Astrocyte (in vitro differentiated cells and primary cell): ENCODE results near the gene ODR4. TPM values are rescaled to one million over a fixed set of nuclear protein-coding genes. Genes with fewer than 3 reads are reported as not detected.

Source experiments
- DNase-seq: peaks from one replicate; pipeline ENCODE4 v3.0.0-alpha.2; 2010; ENCODE audit warnings: low read depth
- FAIRE-seq: peaks from 2 replicates; lab custom pipeline; 2011; peaks lifted over from hg19 to GRCh38; lab: Jason Lieb, UNC
- H2AFZ ChIP-seq: 2 replicates; pipeline ENCODE4 v1.6.0; 2012; ENCODE audit warnings: low read depth, low read length, inconsistent platforms
- H3K27ac ChIP-seq: 2 replicates; pipeline ENCODE4 v1.5.1; 2011; ENCODE audit warnings: low read depth, low read length, inconsistent platforms
- H3K27me3 ChIP-seq: 2 replicates; pipeline ENCODE4 v1.6.0; 2011; ENCODE audit warnings: low read length, inconsistent platforms; ENCODE audit not compliant: insufficient read depth
- H3K36me3 ChIP-seq: 2 replicates; pipeline ENCODE4 v1.5.1; 2011; ENCODE audit warnings: low read length, inconsistent platforms; ENCODE audit not compliant: insufficient read depth
- H3K4me1 ChIP-seq: 2 replicates; pipeline ENCODE4 v1.5.1; 2011; ENCODE audit warnings: low read length, inconsistent platforms; ENCODE audit not compliant: insufficient read depth
- H3K4me2 ChIP-seq: 2 replicates; pipeline ENCODE4 v1.6.0; 2012; ENCODE audit warnings: low read length, inconsistent platforms
- H3K4me3 ChIP-seq: 2 replicates; pipeline ENCODE4 v1.5.1; 2011; ENCODE audit warnings: low read depth, mild to moderate bottlenecking, low read length, inconsistent platforms; ENCODE audit not compliant: insufficient read depth
- H3K79me2 ChIP-seq: 2 replicates; pipeline ENCODE4 v1.6.0; 2012; ENCODE audit warnings: mild to moderate bottlenecking, low read length, inconsistent platforms; ENCODE audit not compliant: insufficient read depth
- H3K9ac ChIP-seq: 2 replicates; pipeline ENCODE4 v1.6.0; 2012; ENCODE audit warnings: mild to moderate bottlenecking, low read length, inconsistent platforms
- H3K9me3 ChIP-seq: 2 replicates; pipeline ENCODE4 v1.5.1; 2012; ENCODE audit warnings: low read depth, mild to moderate bottlenecking, low read length, inconsistent platforms; ENCODE audit not compliant: insufficient read depth
- H4K20me1 ChIP-seq: 2 replicates; pipeline ENCODE4 v1.6.0; 2012; ENCODE audit warnings: low read length, inconsistent platforms; ENCODE audit not compliant: insufficient read depth
- H3K27ac Mint-ChIP-seq: one replicate; pipeline ENCODE4 v1.8.0; 2021; ENCODE audit warnings: mild to moderate bottlenecking, mixed read lengths; ENCODE audit not compliant: unreplicated experiment
- H3K27me3 Mint-ChIP-seq: one replicate; pipeline ENCODE4 v1.8.0; 2021; ENCODE audit warnings: low read depth, mixed read lengths; ENCODE audit not compliant: unreplicated experiment
- H3K36me3 Mint-ChIP-seq: one replicate; pipeline ENCODE4 v1.8.0; 2021; ENCODE audit warnings: low read depth, mixed read lengths; ENCODE audit not compliant: unreplicated experiment
- H3K4me1 Mint-ChIP-seq: one replicate; pipeline ENCODE4 v1.8.0; 2021; ENCODE audit warnings: low read depth, mixed read lengths; ENCODE audit not compliant: unreplicated experiment
- H3K4me3 Mint-ChIP-seq: one replicate; pipeline ENCODE4 v1.8.0; 2021; ENCODE audit warnings: mild to moderate bottlenecking, moderate library complexity, mixed read lengths; ENCODE audit not compliant: unreplicated experiment
- H3K9me3 Mint-ChIP-seq: one replicate; pipeline ENCODE4 v1.8.0; 2021; ENCODE audit warnings: mild to moderate bottlenecking, mixed read lengths; ENCODE audit not compliant: unreplicated experiment
- CTCF ChIP-seq: IDR thresholded peaks from 2 replicates; pipeline ENCODE4 v1.5.1; 2011; ENCODE audit warnings: low read depth, mild to moderate bottlenecking, inconsistent platforms, low read length, moderate library complexity; ENCODE audit not compliant: insufficient read depth
- EZH2 ChIP-seq: IDR thresholded peaks from 2 replicates; pipeline ENCODE4 v1.6.1; 2012; ENCODE audit warnings: mild to moderate bottlenecking, low read length, inconsistent platforms; ENCODE audit not compliant: insufficient read depth
- total RNA-seq: library from RNA; stranded (reverse); gene quantifications from 2 replicates; pipeline ENCODE4 v1.2.1, GENCODE V29; 2021

Gene ODR4
- total RNA-seq, 1 donor from 2014 or later = 22.1 TPM

DNA sequence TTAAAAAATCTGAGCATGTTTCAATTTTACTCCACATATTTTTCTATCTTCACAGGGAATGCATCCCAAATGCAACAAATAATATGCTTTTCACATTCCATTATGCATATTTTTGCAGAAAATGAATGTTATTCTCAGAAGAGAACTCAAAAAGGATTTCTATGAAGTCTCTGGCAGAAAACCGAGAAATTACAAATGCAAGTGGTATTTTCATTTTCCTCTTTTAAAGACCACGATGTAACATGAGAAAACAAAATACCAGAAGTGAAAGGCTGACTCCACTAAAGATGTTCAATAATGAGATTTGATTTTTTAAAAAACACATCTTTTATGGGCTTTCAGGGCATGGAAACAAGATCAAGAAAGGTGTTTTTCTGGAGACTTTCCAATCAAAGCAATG, 90.3 kb downstream of the ODR4 start:
- Mint-ChIP-seq H3K36me3 (no peaks in the 10 kb centered on the region), H3K27me3 (no peaks in the 10 kb centered on the region), H3K9me3 (no peaks in the 10 kb centered on the region), H3K4me3 (no peak overlapping the region), H3K4me1 (no peaks in the 10 kb centered on the region), H3K27ac (no peak overlapping the region)
- no peak for FAIRE-seq
- Histone ChIP-seq H4K20me1 (no peaks in the 10 kb centered on the region), H3K4me2 (no peak overlapping the region), H3K27ac (no peak overlapping the region), H3K4me1 (no peaks in the 10 kb centered on the region), H3K9me3 (no peaks in the 10 kb centered on the region), H3K27me3 (no peaks in the 10 kb centered on the region), H3K36me3 (no peaks in the 10 kb centered on the region), H3K79me2 (no peaks in the 10 kb centered on the region), H2AFZ (no peak overlapping the region), H3K4me3 (no peak overlapping the region), H3K9ac (no peak overlapping the region)
- DNase-seq = no peak
- TF ChIP-seq EZH2 (no peak), CTCF (no peak)

Other genes starting within 250 kb of the ODR4 start
- not detected in 2 replicates for gene PRG4, start 79.6 kb upstream of the ODR4 start, total RNA-seq
- 78.5 and 83.8 TPM in 2 replicates for gene TPR, start 585 bp upstream of the ODR4 start, total RNA-seq
- gene PDC, start 85.3 kb downstream of the ODR4 start, total RNA-seq = not detected in 2 replicates